Smooth muscle cell of the brain vasculature (primary cell): ENCODE measurements around the gene CYP2B6.
"Not testable (repeated sequence)": the region's sequence is repeated elsewhere in the genome, so short reads cannot be mapped to it uniquely, and the experiment has no call there.

Source experiments
- DNase-seq: peaks from one replicate; pipeline ENCODE4 v3.0.0-alpha.2; 2012; ENCODE audit warnings: low read depth, low spot score

The CYP2B6 gene

GRCh38 chr19:40980743-40981442, 10.2 kb upstream of the CYP2B6 start:
- DNase-seq = not testable (repeated sequence)

- no peak for DNase-seq
These were observed 9.5 kb upstream of the CYP2B6 start for GRCh38 chr19:40981591-40981990.

DNA sequence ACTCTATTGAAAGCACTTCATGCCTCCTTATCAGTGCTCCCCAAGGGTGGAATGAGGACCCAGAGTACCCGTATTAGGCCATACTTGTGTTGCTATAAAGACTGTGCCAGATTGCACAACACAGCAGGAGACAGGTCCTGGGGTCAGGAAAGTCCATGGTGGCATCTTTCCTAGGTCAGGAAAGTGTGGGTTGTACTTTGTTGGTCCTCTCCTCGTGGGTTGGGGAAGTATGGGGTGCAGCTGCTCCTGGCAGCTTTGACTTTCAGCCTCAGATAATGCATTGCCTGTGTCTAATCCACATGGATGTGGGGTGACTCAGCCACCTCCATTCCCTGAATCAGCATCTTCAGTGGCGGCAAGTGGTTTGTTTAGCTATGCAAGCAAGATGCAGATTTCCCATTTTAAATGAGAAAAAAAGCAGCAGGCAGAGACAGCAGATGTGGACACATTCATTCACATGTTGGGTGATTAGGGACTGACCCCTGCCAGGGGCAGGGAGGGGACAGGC, 8.4 kb upstream of the CYP2B6 start:
- DNase-seq = no peak

DNA sequence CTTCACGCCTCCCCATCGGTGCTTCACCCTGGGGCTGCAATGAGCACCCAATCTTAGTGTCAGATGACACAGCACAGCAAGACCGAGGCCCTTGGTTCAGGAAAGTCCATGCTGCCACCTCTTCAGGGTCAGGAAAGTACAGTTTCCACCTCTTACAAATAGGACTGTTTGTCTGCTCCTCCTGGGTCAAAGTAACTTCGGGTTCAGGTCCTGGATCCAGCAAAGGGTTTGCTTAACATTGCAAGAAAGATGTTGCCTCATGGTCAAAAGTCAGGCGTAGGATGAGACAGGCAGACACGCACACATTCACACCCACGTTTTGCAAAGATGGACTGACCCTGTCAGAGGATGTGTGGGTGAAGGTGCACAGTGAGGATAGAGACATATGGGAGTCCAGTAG, 1.6 kb upstream of the CYP2B6 start:
- DNase-seq = no peak

GRCh38 chr19:40995355-40995754, 4.3 kb downstream of the CYP2B6 start:
- DNase-seq = no peak

GRCh38 chr19:40999018-40999417, 7.9 kb downstream of the CYP2B6 start:
- not testable (repeated sequence) for DNase-seq

DNA sequence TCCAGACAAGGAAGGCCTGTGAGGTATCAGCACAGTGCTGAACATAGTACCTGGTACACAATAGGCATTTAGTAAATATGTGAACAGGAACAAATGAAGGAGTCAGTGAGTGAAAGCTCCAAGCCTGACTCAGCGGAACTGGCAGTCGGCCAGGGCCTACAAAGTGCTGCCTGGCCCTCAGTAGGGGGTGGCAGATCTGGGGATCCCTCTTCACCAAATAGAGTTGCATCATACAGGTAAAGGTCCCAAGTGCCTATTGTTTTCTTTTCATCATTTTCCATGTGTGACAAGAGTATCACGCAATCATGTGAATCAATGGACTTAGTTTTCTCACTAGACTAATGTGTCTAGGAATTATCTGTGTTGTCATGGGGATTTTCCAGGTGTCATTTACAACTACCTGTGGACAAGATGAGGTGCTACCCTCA, 9.2 kb downstream of the CYP2B6 start:
- DNase-seq = no peak

DNA sequence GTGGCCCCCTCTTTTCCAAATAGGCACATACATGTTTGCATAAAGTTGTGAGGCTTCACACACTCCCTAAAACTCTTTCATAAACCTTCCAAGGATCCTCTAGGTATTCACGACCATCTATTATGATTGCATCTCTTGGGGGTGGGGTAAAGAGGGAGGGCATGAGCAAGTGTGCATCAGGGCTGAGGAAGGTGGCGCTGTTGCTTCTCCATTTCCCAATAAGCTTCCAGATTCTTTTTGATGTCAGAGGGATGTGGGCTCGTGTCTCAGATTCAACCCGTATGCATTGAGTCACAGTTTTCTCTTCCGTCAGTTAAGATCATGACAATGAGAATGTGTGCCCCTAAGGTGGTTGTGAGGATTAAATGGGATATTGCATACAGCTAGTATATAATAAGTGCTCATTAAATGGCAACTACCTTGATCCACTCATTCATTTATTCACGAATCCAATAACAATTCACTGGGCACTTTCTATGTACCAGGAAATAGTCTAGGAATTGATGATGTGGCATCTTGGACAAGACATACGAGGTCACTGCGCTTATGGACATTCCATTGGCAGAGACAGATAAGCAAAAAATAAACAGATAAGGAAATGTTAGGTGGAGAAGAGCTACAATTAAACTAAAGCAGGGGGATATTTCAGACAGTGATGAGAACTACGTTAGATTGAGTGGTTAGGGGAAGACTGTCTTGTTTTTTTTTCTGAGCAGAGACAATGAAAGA, 10.3 kb downstream of the CYP2B6 start:
- DNase-seq = no peak

GRCh38 chr19:41003656-41004055, 12.6 kb downstream of the CYP2B6 start:
- not testable (repeated sequence) for DNase-seq

DNA sequence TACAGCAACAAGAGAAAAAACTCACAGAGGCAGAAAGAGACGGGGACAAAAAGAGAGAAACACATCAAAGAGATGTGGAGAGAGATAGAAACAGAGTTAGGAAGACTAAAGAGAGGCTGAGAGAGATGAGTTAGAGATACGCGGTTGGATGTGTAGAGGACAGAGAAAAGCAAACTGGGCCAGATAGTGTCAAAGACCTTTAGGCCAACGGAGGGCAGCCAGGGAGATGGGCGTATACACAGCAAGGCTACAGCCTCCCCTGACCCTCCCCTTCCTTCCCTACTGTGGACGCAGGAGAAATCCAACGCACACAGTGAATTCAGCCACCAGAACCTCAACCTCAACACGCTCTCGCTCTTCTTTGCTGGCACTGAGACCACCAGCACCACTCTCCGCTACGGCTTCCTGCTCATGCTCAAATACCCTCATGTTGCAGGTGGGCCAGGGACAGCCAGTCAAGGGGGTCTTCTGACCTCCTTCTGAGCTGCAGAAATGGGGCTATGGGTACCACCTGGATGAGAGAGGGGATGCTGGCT, 18.7 kb downstream of the CYP2B6 start:
- no peak for DNase-seq

- no peak for DNase-seq
These were observed 22.3 kb downstream of the CYP2B6 start for GRCh38 chr19:41013359-41013758.

DNA sequence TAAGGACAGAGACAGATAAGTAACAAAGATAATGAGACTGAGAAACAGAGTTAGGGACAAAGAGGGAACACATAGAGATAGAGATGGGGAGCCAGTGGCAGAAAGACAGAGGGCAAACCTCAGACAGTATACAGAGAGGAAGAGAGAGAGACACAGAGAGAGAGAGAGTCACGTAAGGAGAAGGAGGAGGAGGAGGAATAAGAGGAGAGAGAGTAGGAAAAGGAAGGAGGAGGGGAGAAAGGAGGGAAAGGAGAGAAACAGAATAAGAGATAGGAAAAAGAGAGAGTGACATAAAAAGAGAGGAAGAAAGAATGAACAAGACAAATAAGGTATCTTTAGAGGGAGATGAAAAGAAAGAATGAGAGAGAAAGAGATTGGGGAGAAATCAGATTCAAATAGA, 23.6 kb downstream of the CYP2B6 start:
- no peak for DNase-seq

GRCh38 chr19:41016488-41017071, 25.5 kb downstream of the CYP2B6 start:
- DNase-seq = no peak

GRCh38 chr19:41018736-41019290, 27.7 kb downstream of the CYP2B6 start:
- no peak for DNase-seq

DNA sequence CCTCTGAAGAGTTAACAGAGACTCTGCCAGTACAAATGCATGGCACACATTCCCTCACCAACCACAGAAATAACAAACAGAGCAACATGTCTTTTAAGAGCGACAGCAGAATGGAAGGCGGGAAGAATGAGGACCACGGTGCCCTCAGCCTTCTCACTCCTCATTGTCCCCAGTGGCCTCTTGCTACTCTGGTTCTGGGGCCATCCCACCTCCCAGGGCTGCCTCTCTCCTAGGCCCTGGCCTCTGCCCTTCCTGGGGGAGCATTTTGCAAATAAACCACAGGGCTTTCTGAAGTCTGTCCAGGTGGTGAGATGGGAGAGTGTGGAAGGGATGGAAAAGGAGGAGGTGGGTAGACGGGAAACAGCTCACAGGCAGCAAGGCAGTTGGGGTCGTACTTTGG, 28.3 kb downstream of the CYP2B6 start:
- no peak for DNase-seq

GRCh38 chr19:41023193-41023592, 32.1 kb downstream of the CYP2B6 start:
- no peak for DNase-seq

DNA sequence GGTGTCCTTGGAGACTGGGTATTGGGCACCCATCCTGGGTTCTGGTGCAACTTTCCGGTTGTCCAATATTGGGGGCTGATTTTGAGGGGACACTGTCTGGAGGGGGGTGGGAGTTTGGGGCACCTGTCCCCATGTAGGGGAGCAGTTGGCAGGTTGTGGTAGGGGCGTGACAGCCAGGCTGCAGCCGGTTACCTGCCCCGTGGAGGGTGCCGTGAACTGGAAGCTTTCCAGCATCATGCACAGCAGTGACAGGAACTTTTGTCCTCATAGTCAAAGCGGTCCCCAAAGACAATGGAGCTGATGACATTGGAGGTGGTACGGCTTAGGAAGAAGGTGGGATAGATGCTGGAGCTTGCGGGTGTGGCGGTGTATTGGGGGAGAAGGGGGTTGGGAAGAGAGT, 34.3 kb downstream of the CYP2B6 start:
- no peak for DNase-seq

DNA sequence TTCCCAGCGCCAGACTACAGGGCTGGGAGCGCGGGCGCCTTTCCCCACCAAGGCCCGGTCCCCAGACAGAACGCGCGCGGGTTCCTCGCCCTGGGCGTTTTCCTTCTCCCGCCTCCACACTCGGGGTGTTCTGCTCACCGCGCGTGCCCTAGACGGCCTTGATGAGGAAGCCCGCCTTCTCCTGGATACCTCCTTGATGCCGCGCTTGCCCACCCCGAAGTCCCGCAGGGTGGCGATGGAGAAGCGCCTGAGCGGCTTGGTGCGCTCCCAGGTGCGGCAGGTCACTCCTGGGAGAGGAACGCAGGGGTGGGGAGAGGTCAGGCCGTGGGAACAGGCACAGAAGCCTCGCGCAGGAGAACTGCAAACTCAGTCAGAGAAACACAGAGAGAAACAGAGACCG, 34.8 kb downstream of the CYP2B6 start:
- DNase-seq = no peak

GRCh38 chr19:41027273-41027967, 36.3 kb downstream of the CYP2B6 start:
- DNase-seq = no peak

GRCh38 chr19:41029524-41030432, 38.7 kb downstream of the CYP2B6 start:
- no peak for DNase-seq
